ENCODE data around the gene HECW1.

The HECW1 gene

DNA sequence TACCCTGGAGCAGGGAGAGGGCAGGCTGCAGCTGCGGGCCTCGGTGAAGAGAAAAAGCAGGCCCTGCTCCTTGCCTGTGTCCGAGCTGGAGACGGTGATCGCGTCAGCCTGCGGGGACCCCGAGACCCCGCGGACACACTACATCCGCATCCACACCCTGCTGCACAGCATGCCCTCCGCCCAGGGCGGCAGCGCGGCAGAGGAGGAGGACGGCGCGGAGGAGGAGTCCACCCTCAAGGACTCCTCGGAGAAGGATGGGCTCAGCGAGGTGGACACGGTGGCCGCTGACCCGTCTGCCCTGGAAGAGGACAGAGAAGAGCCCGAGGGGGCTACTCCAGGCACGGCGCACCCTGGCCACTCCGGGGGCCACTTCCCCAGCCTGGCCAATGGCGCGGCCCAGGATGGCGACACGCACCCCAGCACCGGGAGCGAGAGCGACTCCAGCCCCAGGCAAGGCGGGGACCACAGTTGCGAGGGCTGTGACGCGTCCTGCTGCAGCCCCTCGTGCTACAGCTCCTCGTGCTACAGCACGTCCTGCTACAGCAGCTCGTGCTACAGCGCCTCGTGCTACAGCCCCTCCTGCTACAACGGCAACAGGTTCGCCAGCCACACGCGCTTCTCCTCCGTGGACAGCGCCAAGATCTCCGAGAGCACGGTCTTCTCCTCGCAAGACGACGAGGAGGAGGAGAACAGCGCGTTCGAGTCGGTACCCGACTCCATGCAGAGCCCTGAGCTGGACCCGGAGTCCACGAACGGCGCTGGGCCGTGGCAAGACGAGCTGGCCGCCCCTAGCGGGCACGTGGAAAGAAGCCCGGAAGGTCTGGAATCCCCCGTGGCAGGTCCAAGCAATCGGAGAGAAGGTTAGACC, 332.5 kb downstream of the HECW1 start:
- no peak for FAIRE-seq

DNA sequence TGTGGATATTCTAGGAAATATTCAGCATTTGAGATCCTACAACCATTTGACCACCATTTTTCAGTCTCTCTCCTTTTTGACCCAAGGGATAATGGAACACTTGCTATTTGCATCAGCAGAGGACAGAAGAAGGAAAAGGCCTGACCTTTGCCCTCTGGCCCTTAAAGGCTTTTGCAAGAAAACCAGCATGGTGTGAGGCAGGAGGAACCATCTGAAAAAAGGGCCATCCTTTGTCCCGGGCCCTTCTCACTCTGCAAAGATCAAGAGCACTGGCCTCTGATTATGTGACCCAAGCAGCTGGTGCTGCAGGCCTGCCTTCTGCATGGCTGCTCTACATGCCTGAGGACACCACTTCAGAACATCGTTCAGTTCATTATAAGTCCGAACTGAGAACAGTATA, 337.1 kb downstream of the HECW1 start:
- FAIRE-seq = no peak

DNA sequence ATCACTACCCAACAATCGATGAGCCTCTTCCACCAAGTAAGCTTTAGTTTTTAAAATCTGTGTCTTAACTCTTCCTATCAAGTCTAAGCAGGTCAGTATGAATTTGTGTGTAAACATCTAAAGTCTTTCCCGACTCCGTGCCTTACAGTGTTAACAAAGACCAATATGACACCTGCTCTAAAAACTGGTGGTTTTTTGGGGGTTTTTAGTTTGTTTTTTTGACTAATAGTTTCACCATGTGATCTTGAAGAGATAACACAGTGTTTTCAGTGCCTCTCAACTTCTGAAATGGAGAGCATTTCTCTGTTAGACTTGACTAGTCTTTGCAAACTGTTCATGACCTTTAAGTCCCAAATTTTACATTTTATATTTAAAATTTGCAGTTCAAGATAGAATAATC, 338.4 kb downstream of the HECW1 start:
- FAIRE-seq = no peak

DNA sequence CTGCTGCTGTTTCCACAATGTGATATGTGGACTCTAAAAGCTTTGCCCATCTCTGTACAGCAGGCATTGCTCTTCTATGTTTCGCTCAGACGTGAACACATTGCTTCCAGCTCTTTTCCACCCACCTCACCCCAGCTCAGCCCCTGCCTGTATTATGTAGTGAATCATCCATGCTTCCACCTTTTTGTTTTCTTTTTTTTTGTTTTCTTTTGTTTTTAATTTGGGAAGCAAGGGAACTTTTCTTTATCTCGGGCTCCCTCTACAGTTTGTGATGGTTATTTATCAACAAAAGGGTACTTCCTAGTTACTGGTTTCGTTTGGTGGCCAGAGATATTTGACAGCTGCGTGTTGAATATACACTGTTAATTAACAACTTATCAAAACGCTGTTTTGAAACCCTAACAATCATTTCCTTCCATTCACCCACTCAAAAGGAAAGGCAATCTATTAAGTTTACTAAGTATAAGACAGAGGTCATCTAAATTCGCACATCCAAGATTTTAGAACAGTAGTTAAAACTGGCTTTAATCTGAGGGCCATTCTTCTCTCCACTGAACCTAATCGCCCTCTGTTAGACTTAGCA, 342.6 kb downstream of the HECW1 start:
- FAIRE-seq = peak; percentile 84

DNA sequence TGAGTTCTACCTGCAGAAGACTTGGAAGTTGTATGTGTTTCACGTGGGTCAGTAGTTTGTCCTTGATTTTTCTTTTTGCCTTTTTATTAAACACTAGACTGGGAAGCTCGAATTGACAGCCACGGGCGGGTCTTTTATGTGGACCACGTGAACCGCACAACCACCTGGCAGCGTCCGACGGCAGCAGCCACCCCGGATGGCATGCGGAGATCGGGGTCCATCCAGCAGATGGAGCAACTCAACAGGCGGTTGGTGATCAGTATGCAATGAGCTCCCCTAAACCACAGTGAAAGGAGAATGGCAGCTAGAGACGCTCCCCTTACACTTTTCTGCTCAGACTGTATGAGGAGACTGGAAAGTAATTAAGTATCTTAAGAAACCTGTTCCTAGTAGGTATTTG, 343.8 kb downstream of the HECW1 start:
- FAIRE-seq = no peak

DNA sequence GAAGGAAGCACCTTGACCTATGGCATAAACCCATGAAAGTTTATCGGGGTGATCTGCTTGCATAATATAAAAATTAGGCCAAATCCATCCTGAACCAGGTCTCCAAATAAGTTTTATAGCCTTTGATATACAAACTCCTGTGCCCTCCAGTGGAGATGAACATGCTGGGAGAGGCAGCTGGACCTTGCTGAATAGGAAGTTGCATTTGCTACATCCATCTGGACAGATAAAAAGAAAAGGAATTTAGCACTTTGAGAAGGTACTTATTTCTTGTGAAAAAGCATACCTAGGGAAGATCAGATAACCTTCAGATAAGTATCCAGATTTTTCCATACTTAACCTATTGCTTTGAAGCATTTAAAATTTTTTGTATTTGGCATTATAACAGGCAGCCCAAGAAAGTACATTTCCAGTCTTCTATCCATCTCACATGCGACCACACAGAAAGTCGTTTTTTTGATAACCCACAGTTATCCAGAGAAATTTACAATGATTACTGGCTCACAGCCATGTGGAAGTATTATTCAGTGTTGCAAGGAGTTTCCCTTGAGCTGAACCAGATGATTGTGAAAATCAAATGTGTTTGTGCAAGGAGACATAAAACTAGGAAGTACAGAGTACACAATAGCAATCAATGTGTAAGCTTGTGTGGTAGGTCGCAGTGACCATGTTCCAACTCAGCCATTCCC, 346.0 kb downstream of the HECW1 start:
- peak; percentile 69 for FAIRE-seq

DNA sequence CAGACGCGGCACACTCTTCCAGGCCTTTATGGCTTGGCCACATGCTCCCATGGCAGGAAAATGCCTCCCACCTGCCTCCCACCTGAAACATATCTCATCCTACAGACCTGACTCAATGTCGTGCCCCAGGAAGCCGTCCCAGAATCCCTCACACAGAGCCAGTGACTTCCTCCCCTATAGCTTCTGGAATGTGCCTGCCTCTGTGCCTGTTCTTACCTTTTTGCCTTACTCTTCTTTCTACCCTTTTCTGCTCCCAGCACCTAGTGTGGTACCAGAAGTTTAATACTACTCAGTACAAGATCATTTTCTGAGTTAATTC, 346.5 kb downstream of the HECW1 start:
- no peak for FAIRE-seq

DNA sequence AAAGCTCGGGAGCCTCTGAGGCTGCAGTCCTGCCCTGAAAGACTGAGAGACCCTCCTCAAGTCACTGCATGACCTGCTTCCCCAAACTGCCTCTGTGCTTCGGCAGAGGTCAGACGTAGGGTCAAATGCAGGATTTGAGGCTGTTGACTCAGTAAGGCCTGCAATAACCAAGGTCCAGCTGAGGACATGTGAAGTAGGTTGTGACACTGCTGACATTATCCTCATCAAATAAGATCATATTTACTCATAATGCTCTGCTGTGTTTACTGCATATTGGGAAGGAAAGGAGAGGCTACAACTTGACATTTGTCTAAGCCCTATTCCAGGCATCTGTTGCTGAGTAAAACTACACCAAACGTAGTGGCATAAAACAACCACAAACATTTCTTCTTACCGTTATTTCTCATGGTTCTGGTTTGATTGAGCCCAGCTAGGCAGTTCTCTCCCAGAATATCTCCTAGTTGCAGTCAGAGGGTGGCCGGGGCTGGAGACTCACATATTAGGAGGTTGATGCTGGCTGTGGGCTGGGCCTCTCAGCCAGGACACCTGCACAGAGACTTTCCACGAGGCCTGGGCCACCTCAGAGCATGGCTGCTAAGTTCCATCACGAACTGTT, 348.4 kb downstream of the HECW1 start:
- no peak for FAIRE-seq

DNA sequence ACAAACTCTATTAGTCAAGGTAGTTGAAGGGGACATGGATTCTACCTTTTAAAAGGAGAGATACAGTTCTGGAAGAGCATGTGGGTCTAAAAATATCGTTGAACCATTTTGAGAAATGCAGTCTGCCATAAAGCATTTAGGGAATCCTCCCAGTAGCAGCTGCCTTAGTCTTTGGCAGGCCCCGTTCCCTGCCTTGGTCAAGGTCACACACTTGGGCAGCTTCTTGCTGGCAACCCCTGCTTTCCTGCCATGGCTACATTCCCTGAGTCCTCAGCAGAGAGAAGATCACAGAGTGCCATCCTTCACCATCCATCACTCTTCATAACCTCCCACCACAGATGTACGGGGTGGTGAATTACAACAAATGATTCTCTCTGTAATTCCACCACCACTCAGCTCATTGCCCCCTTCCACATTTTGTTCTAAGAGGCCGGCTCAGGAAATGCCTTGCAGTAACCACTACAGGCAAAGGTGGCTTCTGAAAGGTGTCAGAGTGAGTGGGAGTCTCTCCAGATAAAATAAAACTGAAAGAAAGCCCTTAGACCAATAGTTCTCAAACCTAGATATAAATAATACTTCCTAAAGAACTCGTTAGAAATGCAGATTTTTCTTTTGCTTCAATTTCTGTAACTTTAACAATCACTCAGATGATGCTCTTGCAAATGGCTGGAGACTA, 349.0 kb downstream of the HECW1 start:
- FAIRE-seq = no peak

DNA sequence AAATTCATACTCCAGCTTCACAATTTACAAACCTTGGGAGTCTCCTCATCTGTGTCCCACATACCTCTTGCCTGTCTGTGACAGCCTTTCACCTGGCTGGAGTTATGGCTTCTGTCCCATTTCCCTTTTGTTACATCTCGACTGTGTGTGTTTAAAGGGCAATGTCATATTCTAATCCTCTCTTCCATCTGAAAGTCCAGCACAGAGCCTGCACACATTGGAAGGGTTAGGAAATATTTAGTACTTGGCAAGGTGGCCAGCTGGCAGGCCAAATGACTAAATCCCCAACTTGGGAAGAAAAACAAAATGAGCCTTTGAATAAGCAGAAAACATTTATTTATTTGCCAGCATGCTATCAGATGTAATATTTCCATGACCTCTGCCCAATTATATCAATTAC, 350.4 kb downstream of the HECW1 start:
- no peak for FAIRE-seq

DNA sequence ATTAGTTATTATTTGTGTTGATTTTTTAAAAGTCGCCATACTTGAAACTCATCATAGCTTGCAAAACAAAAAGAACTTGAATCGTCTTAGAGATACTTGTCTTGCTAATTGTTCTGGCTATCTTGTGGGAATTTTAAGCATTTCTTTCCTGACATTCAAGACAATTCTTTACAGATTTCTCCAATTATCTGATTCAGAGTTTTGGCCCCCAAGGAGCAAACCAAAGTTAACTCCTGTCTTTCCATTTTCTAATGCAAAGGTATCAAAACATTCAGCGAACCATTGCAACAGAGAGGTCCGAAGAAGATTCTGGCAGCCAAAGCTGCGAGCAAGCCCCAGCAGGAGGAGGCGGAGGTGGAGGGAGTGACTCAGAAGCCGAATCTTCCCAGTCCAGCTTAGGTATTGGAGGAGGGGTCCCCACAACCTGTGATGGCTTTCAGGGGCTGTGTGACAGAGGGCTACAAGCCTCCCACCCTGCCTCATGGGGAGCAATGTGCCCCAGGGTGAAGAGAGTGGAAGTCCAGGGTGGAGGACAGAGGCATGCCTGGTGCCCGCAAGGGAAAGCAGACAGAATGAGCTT, 351.0 kb downstream of the HECW1 start:
- no peak for FAIRE-seq

DNA sequence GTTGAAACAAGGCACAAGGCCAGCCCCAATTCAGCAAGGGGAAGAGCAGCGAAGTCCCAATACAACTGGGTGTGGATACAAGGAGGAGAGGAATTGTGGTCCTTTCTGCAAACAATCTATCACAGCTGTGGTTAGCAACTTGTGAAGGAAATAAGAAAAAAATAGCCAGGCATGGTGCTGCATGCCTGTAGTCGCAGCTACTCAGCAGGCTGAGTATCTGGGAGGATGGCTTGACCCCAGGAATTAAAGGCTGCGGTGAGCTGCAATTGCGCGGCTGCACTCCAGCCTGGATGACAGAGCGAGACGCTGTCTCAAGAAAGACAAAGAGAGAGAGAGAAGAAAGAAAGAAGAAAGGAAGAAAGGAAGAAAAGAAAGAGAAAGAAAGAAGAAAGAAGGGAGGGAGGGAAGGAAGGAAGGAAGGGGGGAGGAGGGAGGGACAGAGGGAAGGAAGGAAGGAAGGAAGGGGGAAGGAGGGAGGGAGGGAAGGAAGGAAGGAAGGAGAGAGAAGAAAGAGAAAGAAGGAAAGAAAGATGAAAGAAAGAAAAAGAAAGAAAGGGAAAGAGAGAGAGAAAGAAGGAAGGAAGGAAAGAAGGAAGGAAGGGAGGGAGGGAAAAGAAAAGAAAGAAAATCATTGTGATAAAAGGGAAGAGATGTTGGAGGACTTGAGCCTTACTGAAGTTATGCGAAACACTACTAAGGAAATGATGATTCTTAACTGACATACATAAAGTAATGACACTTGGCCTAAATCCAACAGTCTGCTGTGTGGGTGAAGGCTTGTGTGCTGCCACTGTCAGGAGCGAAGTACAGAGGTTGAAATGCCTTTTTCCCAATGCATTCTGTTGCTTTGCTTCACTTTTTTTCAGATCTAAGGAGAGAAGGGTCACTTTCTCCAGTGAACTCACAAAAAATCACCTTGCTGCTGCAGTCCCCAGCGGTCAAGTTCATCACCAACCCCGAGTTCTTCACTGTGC, 353.4 kb downstream of the HECW1 start:
- no peak for FAIRE-seq

DNA sequence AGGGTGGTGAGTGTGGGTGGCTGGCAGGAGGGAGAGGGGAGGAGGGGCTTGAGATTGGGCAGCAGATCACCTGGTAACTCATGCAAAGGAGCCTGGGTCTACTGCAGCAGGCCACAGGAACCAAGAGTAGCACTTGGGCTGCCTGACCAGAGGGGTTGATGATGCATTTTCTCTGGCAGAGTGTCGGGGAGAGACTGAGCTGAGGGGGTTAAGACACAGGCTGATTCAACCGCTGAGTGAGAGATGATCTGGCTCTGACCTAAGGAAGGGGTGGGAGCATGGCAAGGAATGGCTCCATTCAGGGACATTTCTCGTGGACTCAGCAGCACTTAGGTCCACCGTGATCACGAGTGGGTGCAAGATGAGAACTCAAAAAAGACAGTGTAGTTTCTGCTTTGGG, 355.0 kb downstream of the HECW1 start:
- no peak for FAIRE-seq

DNA sequence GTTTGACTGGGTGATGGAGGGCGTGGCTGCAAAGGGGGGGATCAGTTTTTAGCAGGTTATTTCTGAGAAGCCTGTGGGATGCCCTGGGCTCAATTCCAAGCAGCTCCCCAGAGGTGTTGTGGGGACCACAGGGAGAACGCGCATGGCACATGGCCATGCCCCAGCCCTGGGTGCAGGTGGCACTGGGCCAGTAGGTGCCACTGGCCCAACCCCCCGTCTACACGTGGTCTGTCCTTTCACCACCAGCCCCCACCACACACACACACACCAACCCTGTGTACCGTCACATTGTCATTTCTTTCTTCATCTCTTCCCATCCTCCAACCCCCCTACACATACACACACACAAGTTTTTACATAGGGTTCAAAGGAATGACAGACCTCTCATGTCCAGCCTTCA, 355.4 kb downstream of the HECW1 start:
- FAIRE-seq = no peak

DNA sequence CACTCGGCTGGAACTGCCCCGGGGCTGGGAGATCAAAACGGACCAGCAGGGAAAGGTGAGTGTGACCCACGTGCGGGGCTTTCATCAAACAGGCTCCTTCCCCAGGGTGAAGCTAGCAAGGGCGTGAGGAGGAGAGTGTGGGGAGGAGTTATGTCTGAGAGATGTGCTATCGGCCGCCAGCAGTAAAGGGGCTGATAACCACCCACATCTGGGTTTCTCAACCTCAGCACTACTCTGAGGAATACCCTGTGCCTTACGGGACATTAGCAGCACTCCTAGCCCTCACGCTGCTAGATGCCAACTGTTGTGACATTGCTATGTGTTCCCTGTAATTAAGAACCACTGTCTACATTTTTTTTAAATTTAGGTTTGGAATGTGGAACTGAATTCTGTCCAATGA, 356.6 kb downstream of the HECW1 start:
- FAIRE-seq = no peak

DNA sequence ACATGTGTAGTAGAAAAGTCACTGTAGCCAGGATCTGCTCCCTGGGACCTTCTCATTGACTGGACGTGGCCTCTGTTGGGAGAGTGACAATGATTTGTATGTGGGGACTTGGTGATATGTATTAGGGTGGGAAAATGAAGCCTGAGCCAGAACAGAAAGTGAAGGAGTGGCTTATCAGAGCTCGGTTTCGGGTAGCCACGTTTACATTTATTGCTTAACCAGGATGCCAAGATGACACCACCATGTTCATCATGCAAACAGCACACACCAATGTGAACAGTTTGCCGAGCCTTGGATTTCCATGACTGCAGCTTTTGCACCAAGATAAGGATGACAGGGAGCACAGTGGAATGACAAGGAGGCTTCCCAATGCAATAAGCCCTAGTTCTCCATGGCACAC, 357.7 kb downstream of the HECW1 start:
- no peak for FAIRE-seq

DNA sequence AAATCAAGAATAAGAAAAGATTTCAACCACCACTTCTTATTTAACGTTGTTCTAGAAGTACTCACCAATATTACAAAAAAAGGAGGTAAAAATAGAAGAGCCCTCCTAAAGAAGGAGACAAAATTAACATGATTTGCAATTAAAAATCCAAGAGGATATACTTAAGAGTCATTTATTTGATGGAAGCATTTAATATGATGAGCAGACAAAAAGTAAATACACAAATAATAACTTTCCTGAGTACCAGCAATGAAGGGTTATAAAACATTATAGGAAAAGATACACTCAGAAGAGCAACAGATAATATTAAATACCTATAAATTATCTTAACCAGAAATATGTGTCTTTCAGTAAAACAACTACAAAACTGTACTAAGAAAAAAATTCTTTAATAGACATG, 363.5 kb downstream of the HECW1 start:
- no peak for FAIRE-seq

DNA sequence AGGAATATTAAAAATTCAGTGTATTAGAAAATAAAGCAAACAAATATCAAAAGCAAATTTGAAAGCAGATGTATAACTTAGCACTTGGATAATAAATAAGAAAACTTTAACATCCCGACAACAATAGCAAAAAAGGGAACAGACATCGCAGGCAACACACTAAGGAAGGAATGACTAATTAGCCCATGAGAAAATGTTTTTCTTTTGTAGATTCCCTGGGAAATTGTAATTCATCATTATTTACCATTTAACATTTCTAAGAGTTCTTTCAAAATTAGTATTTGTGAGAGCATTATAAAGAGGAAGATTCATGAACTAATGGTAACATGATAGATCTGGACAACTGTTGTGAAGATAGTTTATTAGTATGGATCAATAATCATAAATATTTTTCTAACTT, 364.4 kb downstream of the HECW1 start:
- no peak for FAIRE-seq

DNA sequence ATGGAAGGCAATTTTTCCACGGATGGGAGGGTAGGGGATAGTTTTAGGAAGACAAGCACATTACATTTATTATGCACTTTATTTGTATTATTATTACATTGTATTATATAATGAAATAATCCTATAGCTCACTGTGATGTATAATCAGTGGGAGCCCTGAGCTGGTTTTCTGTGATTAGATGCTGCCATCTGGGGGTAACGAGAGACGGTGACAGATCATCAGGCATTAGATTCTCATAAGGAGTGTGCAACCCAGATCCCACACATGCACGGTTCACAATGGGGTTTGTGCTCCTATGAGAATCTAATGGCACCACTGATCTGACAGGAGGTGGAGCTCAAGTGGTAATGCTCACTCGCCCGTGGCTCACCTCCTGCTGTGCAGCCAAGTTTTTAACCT, 366.6 kb downstream of the HECW1 start:
- no peak for FAIRE-seq

DNA sequence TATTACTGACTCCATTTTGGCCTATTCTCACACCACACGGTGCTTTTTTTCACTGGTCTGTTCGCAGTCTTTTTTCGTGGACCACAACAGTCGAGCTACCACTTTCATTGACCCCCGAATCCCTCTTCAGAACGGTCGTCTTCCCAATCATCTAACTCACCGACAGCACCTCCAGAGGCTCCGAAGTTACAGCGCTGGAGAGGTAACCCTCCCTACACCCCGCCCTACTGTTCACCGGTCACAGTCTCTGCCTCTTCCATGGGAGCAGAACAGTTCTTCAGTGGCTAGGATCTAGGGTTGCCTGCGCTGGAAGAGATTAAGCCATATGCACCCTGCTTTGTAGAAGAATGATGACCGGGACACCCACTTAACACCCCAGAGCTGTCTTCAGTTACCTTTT, 367.1 kb downstream of the HECW1 start:
- FAIRE-seq = no peak

DNA sequence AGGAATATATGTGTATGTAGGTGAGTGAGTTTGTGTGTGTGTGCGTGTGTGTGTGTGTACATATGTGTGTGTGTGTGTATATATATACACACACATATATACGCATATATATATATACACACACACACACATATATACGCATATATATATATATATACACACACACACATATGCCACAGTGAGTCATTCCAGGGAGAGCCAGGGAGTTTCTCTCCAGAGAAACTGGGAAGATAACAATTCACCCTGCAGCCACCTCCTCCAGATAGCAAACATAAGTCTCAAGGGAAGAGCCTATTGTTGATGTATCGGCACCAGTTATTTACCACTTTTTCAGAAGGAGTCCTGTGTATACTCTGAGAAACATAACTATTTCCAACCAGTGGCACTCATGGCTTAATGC, 368.1 kb downstream of the HECW1 start:
- FAIRE-seq = no peak

Measured in endometrium (tissue), 2 donors.